Keratinocyte (primary cell): Measurements from ENCODE around the gene RPS16. TPM values are rescaled to one million over a fixed set of nuclear protein-coding genes. Genes with fewer than 3 reads are reported as not detected.

Experiments
- DNase-seq: peaks from one replicate; pipeline ENCODE4 v3.0.0-alpha.2; 2011; ENCODE audit warnings: low read depth, missing footprints, low spot score
- FAIRE-seq: peaks from 2 replicates; lab custom pipeline; 2011; peaks lifted over from hg19 to GRCh38; lab: Jason Lieb, UNC
- H2AFZ ChIP-seq: 2 replicates; pipeline ENCODE4 v1.6.0; 2012; ENCODE audit warnings: low read length, control low read depth, inconsistent platforms; ENCODE audit not compliant: control insufficient read depth
- H3K27ac ChIP-seq: 2 replicates; pipeline ENCODE4 v1.5.1; 2011; ENCODE audit warnings: low read length; ENCODE audit not compliant: control insufficient read depth, insufficient read depth
- H3K27me3 ChIP-seq: 3 replicates; pipeline ENCODE4 v1.6.0; 2011; ENCODE audit warnings: low read length; ENCODE audit not compliant: control insufficient read depth, insufficient read depth; ENCODE audit errors: extremely low read depth
- H3K36me3 ChIP-seq, 2 experiments: 2 replicates in 1 of 2; 3 replicates in 1 of 2; pipeline ENCODE4 v1.5.1; 2011; ENCODE audit warnings: low read length in 2 of 2, mild to moderate bottlenecking in 1 of 2; ENCODE audit not compliant: control insufficient read depth in 2 of 2, insufficient read depth in 2 of 2; ENCODE audit errors: extremely low read depth in 1 of 2
- H3K4me1 ChIP-seq: 3 replicates; pipeline ENCODE4 v1.5.1; 2011; ENCODE audit warnings: low read length; ENCODE audit not compliant: control insufficient read depth, insufficient read depth; ENCODE audit errors: extremely low read depth
- H3K4me2 ChIP-seq: 3 replicates; pipeline ENCODE4 v1.6.0; 2011; ENCODE audit warnings: low read depth, low read length; ENCODE audit not compliant: control insufficient read depth, insufficient read depth; ENCODE audit errors: extremely low read depth
- H3K4me3 ChIP-seq, 3 experiments: fragments of 200-600 bp in 1 of 3; sonication (generic) in 1 of 3; 2 replicates in 2 of 3; 3 replicates in 1 of 3; pipeline ENCODE4 v1.5.1; 2011 to 2016; ENCODE audit warnings: low read length in 3 of 3, mild to moderate bottlenecking in 3 of 3, control low read depth in 2 of 3, inconsistent platforms in 1 of 3, low read depth in 1 of 3, mixed read lengths in 1 of 3, mixed run types in 1 of 3, moderate library complexity in 1 of 3; ENCODE audit not compliant: control insufficient read depth in 2 of 3, insufficient read depth in 2 of 3; ENCODE audit errors: extremely low read depth in 1 of 3
- H3K79me2 ChIP-seq: 2 replicates; pipeline ENCODE4 v1.6.0; 2012; ENCODE audit warnings: low read length; ENCODE audit not compliant: control insufficient read depth, insufficient read depth
- H3K9ac ChIP-seq: 3 replicates; pipeline ENCODE4 v1.6.0; 2011; ENCODE audit warnings: low read length; ENCODE audit not compliant: control insufficient read depth, insufficient read depth; ENCODE audit errors: extremely low read depth
- H3K9me1 ChIP-seq: 3 replicates; pipeline ENCODE4 v1.6.0; 2011; ENCODE audit warnings: low read length; ENCODE audit not compliant: control insufficient read depth, insufficient read depth; ENCODE audit errors: extremely low read depth
- H3K9me3 ChIP-seq: 2 replicates; pipeline ENCODE4 v1.5.1; 2012; ENCODE audit warnings: low read depth, low read length; ENCODE audit not compliant: control insufficient read depth
- H4K20me1 ChIP-seq: 3 replicates; pipeline ENCODE4 v1.6.0; 2011; ENCODE audit warnings: low read length; ENCODE audit not compliant: control insufficient read depth, insufficient read depth; ENCODE audit errors: extremely low read depth
- EZH2 ChIP-seq: IDR thresholded peaks from one replicate; pipeline ENCODE4 v1.6.1; 2012; ENCODE audit warnings: inconsistent platforms, mild to moderate bottlenecking, low read length, moderate library complexity
- dilution Hi-C: fragments of 300-500 bp; cut with MboI; formaldehyde crosslinking; loops from one replicate; pipeline ENCODE4 v1.7.0; 2020; ENCODE audit warnings: low sequenced_read_pairs; ENCODE audit not compliant: extremely low pct_ligation_motif_present
- polyA plus RNA-seq, 5 experiments: library from polyadenylated mRNA; depleted of rRNA in 3 of 5; stranded (reverse) in 3 of 5; stranded (forward) in 1 of 5; unstranded in 1 of 5; fragments of >200 nt; gene quantifications; 1 replicate in 1 of 5; 2 replicates in 3 of 5; 3 replicates in 1 of 5; pipeline versions ENCODE4 v1.2.1 to v1.2.3, GENCODE V29; 2011 to 2012; ENCODE audit warnings: missing spikeins in 2 of 5, low read depth in 1 of 5, low replicate concordance in 1 of 5
- TF ChIP-seq, protein P1 (sequence below), 3 experiments: IDR thresholded peaks in 1 of 3; conservative IDR thresholded peaks in 1 of 3; optimal IDR thresholded peaks in 1 of 3; 2 replicates in 2 of 3; 3 replicates in 1 of 3; pipeline versions ENCODE3 to v1.5.1; 2011; ENCODE audit warnings: low read length in 3 of 3, mild to moderate bottlenecking in 3 of 3, moderate library complexity in 2 of 3, control low read depth in 1 of 3, inconsistent platforms in 1 of 3; ENCODE audit not compliant: insufficient read depth in 2 of 3; ENCODE audit errors: extremely low read depth in 1 of 3

RPS16 gene
- polyA plus RNA-seq, 1 donor (not counting 4 experiments of a cell fraction or from before 2014, with no cell fraction given): 1,323 TPM

DNA sequence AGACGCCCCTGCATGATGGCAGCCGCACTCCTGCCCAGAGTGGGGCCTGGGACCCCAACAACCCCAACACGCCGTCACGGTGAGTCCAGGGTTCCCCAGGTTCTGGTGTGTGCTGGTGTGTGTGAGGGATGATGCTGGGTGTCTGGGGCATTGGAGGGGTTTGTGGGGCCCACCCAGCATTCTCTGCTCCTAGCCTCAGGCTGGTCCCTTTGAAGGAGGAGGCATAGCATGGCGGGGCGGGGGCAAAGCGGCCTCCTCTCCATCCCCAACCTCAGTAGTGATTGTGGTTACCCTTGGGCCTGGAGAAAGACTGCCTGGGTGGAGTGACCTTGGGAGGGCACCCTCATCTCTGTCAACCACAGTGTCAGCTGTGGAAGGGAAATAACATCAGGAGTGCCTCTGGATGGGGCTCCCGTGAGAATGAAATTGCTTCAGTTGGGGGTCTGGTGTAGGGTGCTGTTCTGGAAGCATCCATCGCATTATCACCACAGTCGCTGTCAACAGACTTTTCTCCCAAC is 37.8 kb upstream of the RPS16 start:
- Histone ChIP-seq H3K27me3 (no peaks in the 10 kb centered on the region), H3K9me1 (no peaks in the 10 kb centered on the region), H3K27ac (no peak overlapping the region), H3K9me3 (no peaks in the 10 kb centered on the region), H3K36me3 (peaks cover 53 to 71% of the 10 kb centered on the region in 2 experiments), H3K4me3 (no peak overlapping the region), H3K79me2 (no peaks in the 10 kb centered on the region), H3K4me1 (no peaks in the 10 kb centered on the region), H3K4me2 (no peak overlapping the region), H3K9ac (no peak overlapping the region), H2AFZ (no peak overlapping the region), H4K20me1 (no peaks in the 10 kb centered on the region)
- dilution Hi-C loops: no loop called here
- no peak for DNase-seq
- TF ChIP-seq, protein P1, sequence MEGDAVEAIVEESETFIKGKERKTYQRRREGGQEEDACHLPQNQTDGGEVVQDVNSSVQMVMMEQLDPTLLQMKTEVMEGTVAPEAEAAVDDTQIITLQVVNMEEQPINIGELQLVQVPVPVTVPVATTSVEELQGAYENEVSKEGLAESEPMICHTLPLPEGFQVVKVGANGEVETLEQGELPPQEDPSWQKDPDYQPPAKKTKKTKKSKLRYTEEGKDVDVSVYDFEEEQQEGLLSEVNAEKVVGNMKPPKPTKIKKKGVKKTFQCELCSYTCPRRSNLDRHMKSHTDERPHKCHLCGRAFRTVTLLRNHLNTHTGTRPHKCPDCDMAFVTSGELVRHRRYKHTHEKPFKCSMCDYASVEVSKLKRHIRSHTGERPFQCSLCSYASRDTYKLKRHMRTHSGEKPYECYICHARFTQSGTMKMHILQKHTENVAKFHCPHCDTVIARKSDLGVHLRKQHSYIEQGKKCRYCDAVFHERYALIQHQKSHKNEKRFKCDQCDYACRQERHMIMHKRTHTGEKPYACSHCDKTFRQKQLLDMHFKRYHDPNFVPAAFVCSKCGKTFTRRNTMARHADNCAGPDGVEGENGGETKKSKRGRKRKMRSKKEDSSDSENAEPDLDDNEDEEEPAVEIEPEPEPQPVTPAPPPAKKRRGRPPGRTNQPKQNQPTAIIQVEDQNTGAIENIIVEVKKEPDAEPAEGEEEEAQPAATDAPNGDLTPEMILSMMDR (optimal IDR thresholded peaks at IDR 0.05 in 1 of 3, IDR thresholded peaks at IDR 0.05 in 1 of 3, conservative IDR thresholded peaks at IDR 0.05 in 1 of 3; ENCODE audit: extremely low read depth in 1 of 3, insufficient read depth in 2 of 3, low read length in 3 of 3): no peak
- no peak for TF ChIP-seq EZH2
- no peak for FAIRE-seq

DNA sequence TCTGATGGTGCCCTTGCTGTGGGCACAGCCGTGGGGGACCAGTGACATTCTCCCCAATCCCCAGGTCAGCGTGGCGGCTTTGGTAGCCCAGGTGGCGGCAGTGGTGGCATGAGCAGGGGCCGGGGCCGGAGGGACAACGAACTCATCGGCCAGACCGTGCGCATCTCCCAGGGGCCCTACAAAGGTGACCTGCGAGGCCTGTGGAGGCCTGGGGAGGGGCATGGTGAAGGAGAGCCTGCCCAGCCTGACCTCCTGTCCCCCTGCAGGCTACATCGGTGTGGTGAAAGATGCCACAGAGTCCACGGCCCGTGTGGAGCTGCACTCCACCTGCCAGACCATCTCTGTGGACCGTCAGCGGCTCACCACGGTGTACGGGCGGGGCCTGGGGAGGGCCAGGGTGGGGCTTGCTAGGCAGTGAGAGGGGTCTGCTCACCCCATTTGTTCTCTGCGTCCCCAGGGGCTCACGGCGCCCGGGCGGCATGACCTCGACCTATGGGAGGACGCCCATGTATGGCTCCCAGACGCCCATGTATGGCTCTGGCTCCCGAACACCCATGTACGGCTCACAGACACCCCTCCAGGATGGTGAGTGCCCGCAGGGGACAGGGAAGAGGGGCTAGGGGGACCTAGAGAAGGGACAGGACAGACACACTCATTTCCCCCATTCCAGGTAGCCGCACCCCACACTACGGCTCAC is 37.1 kb upstream of the RPS16 start:
- H3K27me3 ChIP-seq: no peaks in the 10 kb centered on the region
- dilution Hi-C loops: no loop called here
- H3K27ac ChIP-seq: no peak overlapping the region
- no peak overlapping the region for H2AFZ ChIP-seq
- H4K20me1 ChIP-seq: no peaks in the 10 kb centered on the region
- no peak overlapping the region for H3K4me2 ChIP-seq
- DNase-seq: no peak
- H3K36me3 ChIP-seq: peaks cover 59 to 76% of the 10 kb centered on the region in 2 experiments
- FAIRE-seq: no peak
- H3K9ac ChIP-seq: no peak overlapping the region
- H3K4me1 ChIP-seq: no peaks in the 10 kb centered on the region
- no peak for TF ChIP-seq EZH2
- TF ChIP-seq, protein P1 (optimal IDR thresholded peaks at IDR 0.05 in 1 of 3, IDR thresholded peaks at IDR 0.05 in 1 of 3, conservative IDR thresholded peaks at IDR 0.05 in 1 of 3; ENCODE audit: extremely low read depth in 1 of 3, insufficient read depth in 2 of 3, low read length in 3 of 3): no peak
- H3K9me1 ChIP-seq: no peaks in the 10 kb centered on the region
- H3K79me2 ChIP-seq: no peaks in the 10 kb centered on the region
- H3K4me3 ChIP-seq: no peak overlapping the region
- H3K9me3 ChIP-seq: no peaks in the 10 kb centered on the region
